NCI-H1092 treated with DMSO at 0.1 percent for 48 hours (cell line): ENCODE data around the gene KLHL36.
"Not testable (repeated sequence)": the region's sequence is repeated elsewhere in the genome, so short reads cannot be mapped to it uniquely, and the experiment has no call there.

Experiments used
- DNase-seq: peaks from one replicate; lab custom pipeline; 2025; lab: John Stamatoyannopoulos, UW

The KLHL36 gene

GRCh38 chr16:84673203-84673535, 24.9 kb downstream of the KLHL36 start:
- DNase-seq = no peak

GRCh38 chr16:84673561-84673960, 25.2 kb downstream of the KLHL36 start:
- DNase-seq = no peak

- DNase-seq = no peak
These were observed 27.1 kb downstream of the KLHL36 start for GRCh38 chr16:84675423-84675822.

- no peak for DNase-seq
These were observed 27.6 kb downstream of the KLHL36 start for GRCh38 chr16:84675884-84676283.

- no peak for DNase-seq
These were observed 28.9 kb downstream of the KLHL36 start for GRCh38 chr16:84677017-84677803.

- no peak for DNase-seq
These were observed 29.5 kb downstream of the KLHL36 start for GRCh38 chr16:84677849-84678248.

GRCh38 chr16:84678541-84678940, 30.2 kb downstream of the KLHL36 start:
- no peak for DNase-seq

- no peak for DNase-seq
These were observed 32.0 kb downstream of the KLHL36 start for GRCh38 chr16:84680165-84680842.

GRCh38 chr16:84680843-84681629, 32.7 kb downstream of the KLHL36 start:
- DNase-seq = no peak

GRCh38 chr16:84683691-84684591, 35.6 kb downstream of the KLHL36 start:
- no peak for DNase-seq

- no peak for DNase-seq
These were observed 36.3 kb downstream of the KLHL36 start for GRCh38 chr16:84684592-84684965.

- DNase-seq = no peak
These were observed 36.9 kb downstream of the KLHL36 start for GRCh38 chr16:84685210-84685609.

- DNase-seq = no peak
These were observed 38.5 kb downstream of the KLHL36 start for GRCh38 chr16:84686707-84687298.

- no peak for DNase-seq
These were observed 39.4 kb downstream of the KLHL36 start for GRCh38 chr16:84687715-84688114.

- not testable (repeated sequence) for DNase-seq
These were observed 39.9 kb downstream of the KLHL36 start for GRCh38 chr16:84688163-84688562.

GRCh38 chr16:84689111-84689510, 40.8 kb downstream of the KLHL36 start:
- DNase-seq = no peak

- no peak for DNase-seq
These were observed 41.9 kb downstream of the KLHL36 start for GRCh38 chr16:84690088-84690819.

GRCh38 chr16:84692451-84693214, 44.3 kb downstream of the KLHL36 start:
- DNase-seq = no peak

- not testable (repeated sequence) for DNase-seq
These were observed 45.6 kb downstream of the KLHL36 start for GRCh38 chr16:84693869-84694268.

GRCh38 chr16:84694980-84695379, 46.7 kb downstream of the KLHL36 start:
- DNase-seq = no peak
